CD14-positive monocyte (primary cell): ENCODE measurements around the gene PSEN1. TPM values are rescaled to one million over a fixed set of nuclear protein-coding genes. Genes with fewer than 3 reads are reported as not detected.

Experiments
- DNase-seq, 3 donors: peaks; one replicate each; pipeline ENCODE4 v3.0.0-alpha.2; 2011 to 2022
- H2AFZ ChIP-seq: 2 replicates; pipeline ENCODE4 v1.6.0; 2012; ENCODE audit warnings: mild to moderate bottlenecking, low read depth, low read length, inconsistent platforms; ENCODE audit not compliant: insufficient read depth, poor library complexity, severe bottlenecking
- H3K27ac ChIP-seq, 2 donors: 1 replicate in 1 of 2; 2 replicates in 1 of 2; pipeline ENCODE4 v1.5.1; 2012 to 2013; ENCODE audit warnings: low read length in 2 of 2, control low read depth in 1 of 2, inconsistent platforms in 1 of 2, low read depth in 1 of 2, mild to moderate bottlenecking in 1 of 2
- H3K27me3 ChIP-seq, 2 donors: one replicate each; pipeline versions ENCODE4 v1.6.0 to v1.6.1; 2011 to 2013; ENCODE audit warnings: low read length in 2 of 2; ENCODE audit not compliant: control insufficient read depth in 2 of 2, insufficient read depth in 2 of 2
- H3K36me3 ChIP-seq, 2 donors: replicated peaks in 1 of 2; 1 replicate in 1 of 2; 2 replicates in 1 of 2; pipeline versions ENCODE4 v1.5.1 to v1.6.1; 2012 to 2013; ENCODE audit warnings: low read length in 2 of 2, control low read depth in 1 of 2, inconsistent platforms in 1 of 2, mild to moderate bottlenecking in 1 of 2; ENCODE audit not compliant: insufficient read depth in 2 of 2, control insufficient read depth in 1 of 2
- H3K4me1 ChIP-seq, 2 donors: 1 replicate in 1 of 2; 2 replicates in 1 of 2; pipeline versions ENCODE4 v1.5.1 to v1.6.1; 2012 to 2013; ENCODE audit warnings: low read length in 2 of 2, control low read depth in 1 of 2, inconsistent platforms in 1 of 2, mild to moderate bottlenecking in 1 of 2, moderate library complexity in 1 of 2; ENCODE audit not compliant: insufficient read depth in 2 of 2, control insufficient read depth in 1 of 2
- H3K4me2 ChIP-seq: replicated peaks from 2 replicates; pipeline ENCODE3; 2012; ENCODE audit warnings: low read length, moderate library complexity, mild to moderate bottlenecking; ENCODE audit not compliant: poor library complexity, severe bottlenecking; ENCODE audit errors: extremely low read depth
- H3K4me3 ChIP-seq, 3 experiments: fragments of 200-600 bp in 1 of 3; sonication (generic) in 1 of 3; replicated peaks in 1 of 3; 1 replicate in 2 of 3; 2 replicates in 1 of 3; pipeline ENCODE4 v1.5.1; 2011 to 2013; ENCODE audit warnings: low read length in 3 of 3, mild to moderate bottlenecking in 3 of 3, control low read depth in 2 of 3, low read depth in 2 of 3, inconsistent platforms in 1 of 3, moderate library complexity in 1 of 3
- H3K79me2 ChIP-seq: 2 replicates; pipeline ENCODE4 v1.6.0; 2012; ENCODE audit warnings: mild to moderate bottlenecking, control low read depth, inconsistent platforms, low read length, moderate library complexity; ENCODE audit not compliant: insufficient read depth
- H3K9ac ChIP-seq: 2 replicates; pipeline ENCODE4 v1.6.0; 2017; ENCODE audit warnings: low read length, mild to moderate bottlenecking; ENCODE audit not compliant: insufficient read depth, poor library complexity, severe bottlenecking
- H3K9me3 ChIP-seq, 2 donors: replicated peaks in 1 of 2; 1 replicate in 1 of 2; 2 replicates in 1 of 2; pipeline versions ENCODE4 v1.5.1 to v1.6.1; 2012 to 2013; ENCODE audit warnings: low read length in 2 of 2, control low read depth in 1 of 2; ENCODE audit not compliant: control insufficient read depth in 1 of 2, insufficient read depth in 1 of 2
- H4K20me1 ChIP-seq: 2 replicates; pipeline ENCODE4 v1.6.0; 2012; ENCODE audit warnings: mild to moderate bottlenecking, low read length, control low read depth, moderate library complexity; ENCODE audit not compliant: insufficient read depth
- H3K27ac Mint-ChIP-seq, 7 donors: one replicate each; pipeline ENCODE4 v1.8.0; 2020; ENCODE audit warnings: mild to moderate bottlenecking in 7 of 7, mixed read lengths in 7 of 7, moderate library complexity in 6 of 7, inconsistent platforms in 2 of 7
- H3K27me3 Mint-ChIP-seq, 3 donors: one replicate each; pipeline ENCODE4 v1.8.0; 2021 to 2022; ENCODE audit warnings: low read depth in 3 of 3, mild to moderate bottlenecking in 3 of 3, mixed read lengths in 3 of 3, moderate library complexity in 3 of 3, inconsistent platforms in 1 of 3
- H3K36me3 Mint-ChIP-seq, 2 donors: one replicate each; pipeline ENCODE4 v1.8.0; 2020; ENCODE audit warnings: mixed read lengths in 2 of 2, inconsistent platforms in 1 of 2, mild to moderate bottlenecking in 1 of 2
- H3K4me1 Mint-ChIP-seq: one replicate; pipeline ENCODE4 v1.8.0; 2020; ENCODE audit warnings: mild to moderate bottlenecking, mixed read lengths
- H3K4me3 Mint-ChIP-seq, 2 donors: one replicate each; pipeline ENCODE4 v1.8.0; 2020; ENCODE audit warnings: mild to moderate bottlenecking in 2 of 2, mixed read lengths in 2 of 2, moderate library complexity in 1 of 2
- H3K9me3 Mint-ChIP-seq, 7 donors: one replicate each; pipeline ENCODE4 v1.8.0; 2020 to 2022; ENCODE audit warnings: mixed read lengths in 7 of 7, mild to moderate bottlenecking in 6 of 7, moderate library complexity in 6 of 7, inconsistent platforms in 2 of 7
- CTCF ChIP-seq: fragments of 200-600 bp; IDR thresholded peaks from one replicate; pipeline ENCODE4 v1.8.0; 2022; ENCODE audit warnings: antibody characterized with exemption, mild to moderate bottlenecking
- WGBS: methylation state at CpG from one replicate; pipeline ENCODE4 v1.1.5; 2013; ENCODE audit warnings: missing lambda C conversion rate; ENCODE audit not compliant: insufficient coverage; 5-methylcytosine and 5-hydroxymethylcytosine counted together
- intact Hi-C, 2 donors: fragments of 100-400 bp; cut with micrococcal nuclease; formaldehyde crosslinking; loops; one replicate each; pipeline versions ENCODE4 v1.15.0 to v1.15.1; 2023
- polyA plus RNA-seq, 3 donors: library from polyadenylated mRNA; depleted of rRNA in 1 of 3; unstranded in 2 of 3; stranded (reverse) in 1 of 3; fragments of 300-500 nt in 2 of 3; fragments of >200 nt in 1 of 3; fragmentation: Illumina TruSeq in 2 of 3; gene quantifications; 1 replicate in 2 of 3; 2 replicates in 1 of 3; pipeline ENCODE4 v1.2.3, GENCODE V29; 2012 to 2021

The PSEN1 gene
- polyA plus RNA-seq, 3 donors, result 42.4 to 130 (median 85.6) TPM

DNA sequence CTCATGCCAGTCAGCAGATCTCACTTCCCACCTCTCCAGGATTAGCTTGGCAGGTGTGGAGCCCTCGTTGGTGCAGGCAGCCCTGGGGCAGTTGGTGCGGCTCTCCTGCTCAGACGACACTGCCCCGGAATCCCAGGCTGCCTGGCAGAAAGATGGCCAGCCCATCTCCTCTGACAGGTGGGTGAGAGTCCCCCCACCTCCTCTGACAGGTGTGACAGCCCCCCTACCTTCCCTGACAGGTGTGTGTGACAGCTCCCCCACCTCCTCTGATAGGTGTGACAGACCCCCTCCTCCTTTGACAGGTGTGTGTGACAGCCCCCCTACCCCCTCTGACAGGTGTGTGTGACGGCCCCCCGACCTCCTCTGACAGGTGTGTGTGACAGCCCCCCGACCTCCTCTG lies 127.3 kb downstream of the PSEN1 start:
- DNase-seq, result no peak
- H3K27ac Mint-ChIP-seq, result no peak overlapping the region
- 100% methylated on average over 4 of the region's 7 CpGs for WGBS
- Histone ChIP-seq H3K36me3 (no peaks in the 10 kb centered on the region), H3K9ac (no peak overlapping the region), H2AFZ (no peak overlapping the region), H3K9me3 (no peaks in the 10 kb centered on the region), H3K79me2 (no peaks in the 10 kb centered on the region), H3K27ac (no peak overlapping the region), H3K4me3 (no peak overlapping the region), H4K20me1 (no peaks in the 10 kb centered on the region), H3K27me3 (no peaks in the 10 kb centered on the region), H3K4me1 (no peaks in the 10 kb centered on the region), H3K4me2 (no peak overlapping the region)
- TF ChIP-seq CTCF, result no peak
- peaks cover 0 to 9% (median 5%) of the 10 kb centered on the region in 3 donors for H3K27me3 Mint-ChIP-seq
- H3K36me3 Mint-ChIP-seq, result no peaks in the 10 kb centered on the region
- H3K4me1 Mint-ChIP-seq, result no peaks in the 10 kb centered on the region
- H3K4me3 Mint-ChIP-seq, result no peak overlapping the region
- H3K9me3 Mint-ChIP-seq, result peaks cover 0 to 2% (median 0%) of the 10 kb centered on the region in 7 donors
- intact Hi-C loops, result no loop called here

GRCh38 chr14:73264080-73264884 lies 128.0 kb downstream of the PSEN1 start:
- H3K9me3 Mint-ChIP-seq, result peaks cover 0 to 2% (median 0%) of the 10 kb centered on the region in 7 donors
- 95% methylated on average over 22 of the region's 23 CpGs for WGBS

More at GRCh38 chr14:73264080-73264884, 128.0 kb downstream of the PSEN1 start:
- H3K36me3 Mint-ChIP-seq, result peaks cover 0 to 2% of the 10 kb centered on the region in 2 donors
- H3K4me3 Mint-ChIP-seq, result no peak overlapping the region
- Histone ChIP-seq H3K79me2 (no peaks in the 10 kb centered on the region), H4K20me1 (peaks cover 1% of the 10 kb centered on the region), H3K4me3 (no peak overlapping the region), H3K27ac (no peak overlapping the region), H3K9me3 (no peaks in the 10 kb centered on the region), H3K27me3 (no peaks in the 10 kb centered on the region), H3K4me2 (no peak overlapping the region), H3K9ac (no peak overlapping the region), H2AFZ (no peak overlapping the region), H3K4me1 (no peaks in the 10 kb centered on the region), H3K36me3 (no peaks in the 10 kb centered on the region)
- peak in 1 of 3 donors; percentile 2 for DNase-seq
- peak overlapping the region in 1 of 7 donors; percentile 70 for H3K27ac Mint-ChIP-seq
- H3K27me3 Mint-ChIP-seq, result peaks cover 0 to 9% (median 5%) of the 10 kb centered on the region in 3 donors
- intact Hi-C loops, result no loop called here
- no peak for TF ChIP-seq CTCF
- no peaks in the 10 kb centered on the region for H3K4me1 Mint-ChIP-seq
